Mesodermal cell (in vitro differentiated cells): ENCODE measurements around the gene GMCL2. TPM values are rescaled to one million over a fixed set of nuclear protein-coding genes. Genes with fewer than 3 reads are reported as not detected.

Experiments used
- H3K27ac ChIP-seq: 2 replicates; pipeline ENCODE4 v1.7.0; 2013; ENCODE audit warnings: mild to moderate bottlenecking, low read depth, low read length, moderate library complexity; ENCODE audit not compliant: severe bottlenecking
- H3K36me3 ChIP-seq: 2 replicates; pipeline ENCODE4 v1.7.1; 2013; ENCODE audit warnings: mild to moderate bottlenecking, low read length, moderate library complexity; ENCODE audit not compliant: control insufficient read depth, insufficient read depth
- H3K4me1 ChIP-seq: one replicate; pipeline ENCODE4 v1.7.1; 2013; ENCODE audit warnings: mild to moderate bottlenecking, low read length; ENCODE audit not compliant: insufficient read depth, control insufficient read depth, poor library complexity, severe bottlenecking
- H3K4me3 ChIP-seq: 2 replicates; pipeline ENCODE4 v1.7.0; 2013; ENCODE audit warnings: low read length, control low read depth, mild to moderate bottlenecking; ENCODE audit not compliant: insufficient read depth, poor library complexity, severe bottlenecking; ENCODE audit errors: extremely low read depth
- H3K9me3 ChIP-seq: 2 replicates; pipeline ENCODE4 v1.7.1; 2013; ENCODE audit warnings: mild to moderate bottlenecking, low read length, moderate library complexity; ENCODE audit not compliant: control insufficient read depth
- WGBS, 2 experiments: methylation state at CpG; one replicate each; pipeline ENCODE4 v1.1.5; 2013; ENCODE audit warnings: missing lambda C conversion rate in 2 of 2; ENCODE audit not compliant: insufficient coverage in 2 of 2; 5-methylcytosine and 5-hydroxymethylcytosine counted together
- polyA plus RNA-seq, 2 experiments: library from polyadenylated mRNA; stranded (reverse); fragments of 50-300 nt; gene quantifications; one replicate each; pipeline ENCODE4 v1.2.3, GENCODE V29; 2013

GMCL2 gene, protein sequence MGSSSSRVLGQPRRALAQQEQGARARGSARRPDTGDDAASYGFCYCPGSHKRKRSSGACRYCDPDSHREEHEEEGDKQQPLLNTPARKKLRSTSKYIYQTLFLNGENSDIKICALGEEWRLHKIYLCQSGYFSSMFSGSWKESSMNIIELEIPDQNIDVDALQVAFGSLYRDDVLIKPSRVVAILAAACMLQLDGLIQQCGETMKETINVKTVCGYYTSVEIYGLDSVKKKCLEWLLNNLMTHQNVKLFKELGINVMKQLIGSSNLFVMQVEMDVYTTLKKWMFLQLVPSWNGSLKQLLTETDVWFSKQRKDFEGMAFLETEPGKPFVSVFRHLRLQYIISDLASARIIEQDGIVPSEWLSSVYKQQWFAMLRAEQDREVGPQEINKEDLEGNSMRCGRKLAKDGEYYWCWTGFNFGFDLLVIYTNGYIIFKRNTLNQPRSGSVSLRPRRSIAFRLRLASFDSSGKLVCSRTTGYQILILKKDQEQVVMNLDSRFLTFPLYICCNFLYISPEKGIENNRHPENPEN
- polyA plus RNA-seq (2013, experiment 1 of 2), result not detected
- not detected for polyA plus RNA-seq (2013, experiment 2 of 2)

DNA sequence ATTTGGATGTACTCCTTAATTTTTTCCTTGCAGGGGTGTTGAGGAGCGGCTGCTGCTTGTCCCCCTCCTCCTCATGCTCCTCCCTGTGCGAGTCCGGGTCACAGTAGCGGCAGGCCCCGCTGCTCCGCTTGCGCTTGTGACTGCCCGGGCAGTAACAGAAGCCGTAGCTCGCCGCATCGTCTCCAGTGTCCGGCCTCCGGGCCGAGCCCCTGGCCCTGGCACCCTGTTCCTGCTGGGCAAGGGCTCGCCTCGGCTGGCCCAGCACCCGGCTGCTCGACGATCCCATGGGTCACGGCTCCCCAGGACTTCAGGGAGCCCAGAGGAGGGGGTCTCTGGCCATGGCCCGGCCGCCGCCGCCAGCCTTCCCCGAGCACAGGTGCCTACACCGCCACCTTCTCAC is at the start of gene GMCL2:
TSS of gene GMCL2 (minus strand) at position 358 of the 400 bp plus-strand sequence. CDS start at position 286, 72 bp downstream.
- Histone ChIP-seq H3K9me3 (no peaks in the 10 kb centered on the region), H3K36me3 (no peaks in the 10 kb centered on the region), H3K27ac (no peak within 1 kb of the TSS), H3K4me1 (no peaks in the 10 kb centered on the region), H3K4me3 (no peak within 1 kb of the TSS)
- WGBS, 2 experiments, result 93 to 97% methylated on average over 20 of the region's 27 CpGs

DNA sequence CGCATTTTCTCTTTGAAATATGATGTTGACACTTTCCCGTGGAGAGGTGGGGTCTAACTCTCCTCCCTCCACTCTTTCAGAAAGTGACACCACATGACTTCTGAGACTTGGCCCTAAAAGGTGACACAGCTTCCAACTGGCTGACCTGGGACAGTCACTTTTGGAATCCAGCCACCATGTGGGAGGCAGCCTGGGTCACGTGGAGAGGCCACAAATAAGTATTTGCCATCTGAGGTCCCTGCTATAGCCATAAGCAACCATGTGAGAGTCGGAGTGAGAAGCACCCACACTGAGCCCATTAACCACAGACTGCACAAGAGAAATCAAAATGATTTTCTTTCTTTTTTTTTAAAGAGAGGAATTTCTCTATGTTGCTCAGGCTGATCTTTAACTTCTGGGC is 49.5 kb upstream of the GMCL2 start:
- Histone ChIP-seq H3K9me3 (no peaks in the 10 kb centered on the region), H3K4me3 (no peak overlapping the region), H3K36me3 (no peaks in the 10 kb centered on the region), H3K27ac (no peak overlapping the region), H3K4me1 (peaks cover 7% of the 10 kb centered on the region)
- WGBS, 2 experiments, result 90 to 100% methylated on average over 2 of the region's 4 CpGs

DNA sequence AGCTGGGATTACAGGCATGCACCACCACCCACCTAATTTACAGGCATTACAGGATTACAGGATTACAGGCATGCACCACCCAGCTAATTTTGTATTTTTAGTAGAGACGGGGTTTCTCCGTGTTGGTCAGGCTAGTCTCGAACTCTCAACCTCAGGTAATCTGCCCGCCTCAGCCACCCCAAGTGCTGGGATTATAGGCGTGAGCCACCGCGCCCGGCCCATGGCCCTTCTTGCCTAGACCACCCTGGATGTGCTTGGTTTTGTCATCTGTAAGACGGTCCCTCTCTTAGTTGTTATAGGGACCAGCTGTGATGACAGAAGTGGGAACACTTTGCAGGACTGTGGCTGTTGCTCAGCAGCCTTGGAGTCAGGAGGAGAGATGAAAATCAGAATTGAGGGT is 49.0 kb upstream of the GMCL2 start:
- Histone ChIP-seq H3K4me1 (peaks cover 12% of the 10 kb centered on the region), H3K36me3 (peaks cover 4% of the 10 kb centered on the region), H3K27ac (no peak overlapping the region), H3K4me3 (no peak overlapping the region), H3K9me3 (no peaks in the 10 kb centered on the region)
- WGBS, 2 experiments, result 98 to 99% methylated on average over 7 to 9 of the region's 9 CpGs

DNA sequence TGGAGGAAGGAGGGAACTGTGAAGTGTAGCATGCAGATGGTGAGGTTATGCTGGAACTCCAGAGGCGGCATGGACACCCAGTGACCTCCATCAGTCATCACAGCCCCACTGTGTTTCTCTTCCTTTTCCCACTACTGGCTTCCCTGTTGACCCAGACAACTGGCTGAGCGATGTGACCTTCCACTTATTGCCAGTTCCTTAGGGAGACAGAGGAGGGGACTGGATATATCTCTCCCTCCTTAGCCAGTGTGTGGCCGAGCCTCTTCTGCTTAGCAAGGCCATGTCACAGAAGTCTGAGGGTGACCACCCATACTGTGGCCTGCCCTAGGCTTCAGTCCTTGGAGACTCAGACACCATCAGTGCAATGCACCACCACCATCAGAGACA is 48.4 kb upstream of the GMCL2 start:
- Histone ChIP-seq H3K4me3 (no peak overlapping the region), H3K27ac (no peak overlapping the region), H3K36me3 (peaks cover 9% of the 10 kb centered on the region), H3K9me3 (no peaks in the 10 kb centered on the region), H3K4me1 (peaks cover 18% of the 10 kb centered on the region)
- 100% methylated on average over 2 of the region's 3 CpGs; no CpG with 5 or more reads in 1 of the 2 experiments for WGBS, 2 experiments

DNA sequence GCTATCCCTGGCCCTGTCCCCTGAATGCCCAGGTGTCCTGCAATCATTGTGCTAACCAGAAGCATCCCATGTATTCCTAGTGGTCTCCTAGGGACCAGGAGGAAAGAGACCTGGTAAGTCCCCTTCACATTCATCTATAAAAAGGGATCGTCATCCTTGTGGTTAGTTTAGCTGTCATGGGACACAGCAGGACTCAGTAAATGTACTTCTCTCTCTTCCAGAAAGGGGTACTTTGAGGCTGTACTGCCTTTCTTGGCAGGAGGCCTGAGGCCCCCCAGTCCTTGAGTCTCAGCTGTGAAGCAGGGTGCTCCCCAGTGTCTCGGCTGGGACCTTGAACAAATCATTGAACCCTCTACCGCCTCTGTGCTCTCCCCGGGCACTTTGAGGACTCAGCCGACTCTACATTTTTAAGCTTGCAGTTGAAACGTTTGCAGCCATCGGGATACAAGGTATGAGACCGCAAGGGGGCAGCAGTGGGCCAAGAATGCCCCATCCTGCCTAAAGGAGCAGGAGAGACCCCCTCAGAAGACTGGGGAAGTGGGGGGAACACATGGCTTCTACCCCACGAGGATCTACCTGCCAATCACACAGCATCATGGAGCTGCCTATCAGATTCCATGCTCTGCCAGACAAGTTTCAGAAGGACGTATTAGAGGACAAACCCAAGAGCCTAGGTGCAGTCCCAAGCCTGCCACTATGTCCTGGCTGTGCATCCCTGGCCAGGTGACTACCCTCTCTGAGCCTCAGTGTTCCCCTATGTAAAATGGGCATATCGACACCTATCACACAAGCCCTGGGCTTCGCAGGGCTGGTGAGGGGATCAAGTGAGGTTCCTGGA is 47.8 kb upstream of the GMCL2 start:
- H3K4me1 ChIP-seq, result peaks cover 17% of the 10 kb centered on the region
- no peak overlapping the region for H3K27ac ChIP-seq
- 14 to 24% methylated on average over 8 to 9 of the region's 12 CpGs for WGBS, 2 experiments
- no peaks in the 10 kb centered on the region for H3K9me3 ChIP-seq
- H3K36me3 ChIP-seq, result peaks cover 15% of the 10 kb centered on the region
- H3K4me3 ChIP-seq, result no peak overlapping the region

DNA sequence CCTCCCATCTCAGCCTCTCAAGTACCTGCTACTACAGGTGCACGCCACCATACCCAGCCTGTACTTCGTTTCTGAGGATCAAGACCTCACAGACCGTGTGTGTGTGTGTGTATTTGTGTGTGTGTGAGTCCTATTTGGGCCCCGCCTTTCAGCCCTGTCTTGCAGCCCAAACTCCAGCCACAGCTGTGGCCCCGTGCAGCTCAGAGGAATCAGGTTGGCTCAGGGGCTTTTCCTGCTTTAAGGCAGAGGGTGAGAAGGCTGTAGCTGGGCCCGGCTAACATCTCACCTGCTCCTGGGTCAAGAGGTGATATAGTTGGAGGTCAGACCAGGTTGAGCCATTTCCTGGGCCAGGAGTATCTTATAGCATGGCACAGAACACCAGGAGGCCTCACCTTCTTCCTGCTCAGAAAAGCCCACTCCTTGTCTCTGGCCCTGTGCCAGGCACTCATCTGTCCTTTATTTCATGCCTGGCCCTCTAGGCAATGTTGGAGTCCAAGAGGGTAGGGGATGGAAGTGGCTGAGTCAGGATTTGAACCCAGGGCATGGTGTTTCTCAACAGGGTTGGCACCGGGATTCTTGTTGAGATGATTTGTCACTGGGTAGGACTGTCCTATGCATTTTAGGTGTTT is 47.1 kb upstream of the GMCL2 start:
- Histone ChIP-seq H3K4me3 (no peak overlapping the region), H3K36me3 (peaks cover 23% of the 10 kb centered on the region), H3K9me3 (no peaks in the 10 kb centered on the region), H3K27ac (no peak overlapping the region), H3K4me1 (peaks cover 14% of the 10 kb centered on the region)
- 88 to 92% methylated on average over 2 to 4 of the region's 7 CpGs for WGBS, 2 experiments

DNA sequence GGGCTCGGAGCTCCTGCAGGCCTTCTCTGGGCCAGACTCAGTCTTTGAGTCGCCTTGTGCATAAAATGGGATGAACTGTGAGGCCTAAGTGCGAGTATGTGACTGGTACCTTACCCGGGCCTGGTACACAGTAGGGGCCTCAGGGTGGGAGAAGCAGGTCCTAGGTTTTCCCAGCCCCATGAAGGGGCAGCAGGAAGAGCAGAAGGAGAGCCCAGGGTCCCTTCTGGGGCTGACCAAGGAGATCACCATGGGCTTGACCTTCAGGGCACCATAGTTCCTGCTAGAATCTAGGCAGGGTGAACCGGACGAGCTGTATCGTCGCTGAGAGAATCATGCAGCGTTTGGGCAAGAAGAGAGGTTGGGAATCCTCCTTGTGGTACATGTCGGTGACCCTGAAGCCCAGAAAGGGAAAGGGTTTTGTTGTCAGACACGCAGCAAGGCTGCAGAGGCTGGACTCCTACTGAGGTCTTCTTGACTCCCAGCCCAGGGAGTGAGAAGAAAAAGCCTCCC is 45.8 kb upstream of the GMCL2 start:
- Histone ChIP-seq H3K27ac (peak overlapping the region; percentile 87), H3K4me1 (peaks cover 10% of the 10 kb centered on the region), H3K4me3 (peak overlapping the region; percentile 78), H3K9me3 (peaks cover 4% of the 10 kb centered on the region), H3K36me3 (peaks cover 35% of the 10 kb centered on the region)
- WGBS, 2 experiments, result 72 to 76% methylated on average over 8 to 11 of the region's 11 CpGs

DNA sequence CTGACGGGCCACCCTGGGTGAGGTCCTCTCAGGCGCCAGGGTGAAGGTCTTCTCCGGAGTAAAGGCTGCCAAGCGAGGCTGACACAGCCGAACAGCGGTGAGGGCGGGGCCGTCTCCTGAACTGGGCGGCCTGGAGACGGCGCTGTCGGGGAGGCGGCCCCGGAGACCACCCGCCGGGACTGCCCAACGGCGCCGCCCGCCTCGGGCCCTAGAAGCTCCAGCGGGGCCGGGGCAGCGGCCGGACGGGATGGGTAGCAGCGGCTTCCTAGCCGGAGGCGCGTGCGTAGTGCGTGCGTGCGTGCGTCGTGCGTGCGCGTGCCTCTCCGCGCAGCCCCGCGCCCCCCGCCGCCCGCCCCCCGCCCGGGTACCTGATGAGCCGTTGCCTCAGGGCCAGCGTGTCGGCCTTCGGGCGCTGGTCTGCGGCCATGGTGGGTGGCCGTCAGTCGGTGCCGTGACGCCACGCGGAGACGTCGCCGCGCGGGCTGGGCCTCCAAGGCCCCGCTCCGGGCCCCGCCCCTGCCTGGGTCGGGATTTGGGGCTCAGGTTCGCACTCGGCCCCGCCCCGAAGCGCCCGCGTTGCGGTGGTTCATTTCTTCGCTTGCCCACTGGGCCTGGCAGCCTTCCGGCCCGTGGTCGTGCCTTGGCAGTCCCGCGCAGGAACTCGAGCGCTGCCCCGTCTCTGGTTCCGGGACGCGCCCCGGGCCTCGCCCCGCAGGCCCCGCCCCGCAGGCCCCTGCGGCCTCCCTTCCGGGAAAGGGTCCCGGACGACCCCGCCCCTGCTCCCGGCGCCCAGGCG is 45.2 kb upstream of the GMCL2 start, which contains the start of gene PHYKPL:
TSS of gene PHYKPL (minus strand) at position 679 of the 796 bp plus-strand sequence. CDS start at position 427, 252 bp downstream.
- WGBS, 2 experiments, result 1% methylated on average over 76 to 92 of the region's 102 CpGs

DNA sequence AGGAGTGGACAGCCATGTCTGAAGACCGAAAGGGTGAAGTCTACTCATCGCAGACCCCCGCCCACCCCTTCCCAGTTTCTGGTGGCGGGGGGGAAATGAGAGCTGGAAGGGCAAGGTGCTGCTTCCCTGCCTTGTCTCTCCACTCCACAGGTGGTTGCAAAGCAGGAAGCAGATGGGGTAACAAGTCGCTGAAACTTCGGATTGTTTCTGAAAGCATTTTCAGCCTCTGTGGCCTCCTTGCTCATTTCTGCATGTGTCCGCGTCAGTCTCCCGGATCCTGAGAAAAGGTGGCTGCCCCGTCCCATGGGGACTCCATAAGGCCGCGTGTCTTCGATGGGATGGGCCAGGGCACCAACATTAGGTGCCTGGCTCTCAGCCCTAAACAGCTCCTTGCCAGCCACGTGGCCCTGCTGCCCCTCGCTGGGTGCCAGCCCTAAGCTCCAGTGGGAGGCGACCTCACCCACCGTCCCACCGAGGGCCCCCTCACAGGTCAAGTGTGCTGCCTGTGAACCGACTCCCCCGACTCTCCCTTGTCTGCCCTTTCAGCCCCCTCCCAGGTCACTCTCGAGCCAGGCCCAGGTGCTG is 44.5 kb upstream of the GMCL2 start:
- peaks cover 10% of the 10 kb centered on the region for H3K4me1 ChIP-seq
- WGBS, 2 experiments, result 41 to 44% methylated on average over 19 to 21 of the region's 21 CpGs
- peak overlapping the region; percentile 78 for H3K4me3 ChIP-seq
- H3K36me3 ChIP-seq, result peaks cover 49% of the 10 kb centered on the region
- H3K27ac ChIP-seq, result peak overlapping the region; percentile 87
- H3K9me3 ChIP-seq, result peaks cover 11% of the 10 kb centered on the region

More for the DNA sequence above, 45.2 kb upstream of the GMCL2 start, which contains the start of gene PHYKPL:
- Histone ChIP-seq H3K27ac (peak within 1 kb of the TSS; percentile 87), H3K9me3 (peaks cover 6% of the 10 kb centered on the region), H3K36me3 (peaks cover 42% of the 10 kb centered on the region), H3K4me3 (peak within 1 kb of the TSS; percentile 78), H3K4me1 (peaks cover 10% of the 10 kb centered on the region)
